SKM-1 treated with dmso at 0.1 percent for 144 hours (cell line): ENCODE results near the gene GDI2.
"Not testable (repeated sequence)": the region's sequence is repeated elsewhere in the genome, so short reads cannot be mapped to it uniquely, and the experiment has no call there.

Source experiments
- DNase-seq: peaks from one replicate; lab custom pipeline; 2025; ENCODE audit not compliant: unreplicated experiment; lab: John Stamatoyannopoulos, UW

Gene GDI2

GRCh38 chr10:5828725-5829124, 15.5 kb upstream of the GDI2 start:
- no peak for DNase-seq

DNA sequence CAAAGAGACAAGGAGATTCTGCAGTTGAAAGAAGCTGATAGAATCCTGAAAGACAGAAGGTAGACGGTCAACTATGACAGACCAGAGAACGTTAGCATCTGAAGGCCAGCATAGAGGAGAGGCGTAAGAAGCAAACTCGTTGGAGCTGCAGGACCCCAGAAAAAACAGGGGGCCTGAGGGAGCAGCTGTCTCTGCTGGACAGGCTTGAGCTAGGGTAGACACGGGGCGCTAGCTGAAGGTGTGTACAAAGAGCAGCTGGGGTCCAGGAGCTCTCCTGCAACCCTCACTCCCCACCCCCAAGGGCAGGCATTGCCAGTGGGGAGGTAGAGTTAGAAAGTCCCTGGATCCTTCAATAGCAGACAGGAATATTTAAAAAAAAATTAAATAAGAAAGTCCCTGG, 14.6 kb upstream of the GDI2 start:
- DNase-seq, result no peak

DNA sequence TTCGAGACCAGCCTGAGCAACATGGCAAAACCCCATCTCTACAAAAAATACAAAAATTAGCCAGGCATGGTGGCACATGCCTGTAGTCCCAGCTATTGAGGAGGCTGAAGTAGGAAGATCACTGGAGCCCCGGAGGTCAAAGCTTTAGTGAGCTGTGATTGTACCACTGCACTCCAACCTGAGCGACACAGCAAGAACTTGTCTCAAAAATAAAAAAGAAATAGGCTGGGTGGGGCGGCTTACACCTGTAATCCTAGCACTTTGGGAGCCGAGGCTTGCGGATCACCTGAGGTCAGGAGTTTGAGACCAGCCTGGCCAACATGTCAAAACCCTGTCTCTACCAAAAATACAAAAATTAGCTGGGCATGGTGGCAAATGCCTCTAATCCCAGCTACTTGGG, 13.3 kb upstream of the GDI2 start:
- not testable (repeated sequence) for DNase-seq

- DNase-seq, result no peak
These were observed 5.7 kb upstream of the GDI2 start for GRCh38 chr10:5818894-5819293.

- DNase-seq, result no peak
These were observed 4.8 kb upstream of the GDI2 start for GRCh38 chr10:5818048-5818331.

GRCh38 chr10:5817322-5818047, 4.3 kb upstream of the GDI2 start:
- no peak for DNase-seq

- peak; percentile 27 for DNase-seq
These were observed 2.9 kb upstream of the GDI2 start for GRCh38 chr10:5816170-5816569.

DNA sequence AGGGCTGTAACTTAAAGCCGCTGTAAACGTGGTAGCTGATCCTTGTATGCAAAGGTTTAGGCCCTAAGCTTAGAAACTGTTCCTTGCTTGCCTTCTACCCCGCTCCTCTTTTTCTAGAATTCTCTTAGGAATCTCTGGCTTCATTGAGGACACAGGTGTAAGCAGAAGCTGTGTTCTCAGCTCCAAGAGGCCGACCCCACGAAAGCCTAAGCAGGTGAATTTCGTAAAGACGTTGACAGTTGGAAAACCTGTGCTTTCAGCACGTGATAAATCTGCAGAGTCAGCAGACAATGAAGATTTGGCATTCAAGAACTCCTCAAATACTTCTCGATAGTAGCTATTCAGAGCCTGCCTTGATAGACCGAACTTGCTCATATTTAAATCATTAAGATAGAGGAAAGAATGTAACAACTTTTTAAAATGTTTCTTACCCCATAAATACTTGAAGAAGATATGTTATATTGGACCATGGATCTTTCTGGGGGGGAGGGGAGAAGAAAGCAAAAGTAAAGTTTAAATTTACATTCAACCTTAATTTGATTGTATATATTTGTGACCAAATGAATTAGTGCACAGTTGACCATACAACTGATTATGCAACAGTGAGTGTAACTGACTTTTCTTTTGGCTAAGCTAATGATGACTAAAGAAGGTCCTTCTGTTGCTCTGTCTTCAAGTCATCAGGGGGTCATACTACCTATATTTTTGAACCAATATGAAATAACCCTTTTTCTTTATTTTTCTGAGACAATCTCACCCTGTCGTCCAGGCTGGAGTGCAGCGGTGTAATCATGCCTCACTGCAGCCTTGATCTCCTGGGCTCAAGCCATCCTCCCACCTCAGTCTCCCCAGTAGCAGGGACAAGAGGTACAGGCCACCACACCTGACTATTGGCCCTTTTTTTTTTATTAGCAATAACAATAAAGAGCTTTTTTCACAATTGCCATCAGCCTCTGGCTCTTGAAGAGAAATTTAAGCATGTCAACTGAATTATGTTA, 1.2 kb upstream of the GDI2 start:
- no peak for DNase-seq

DNA sequence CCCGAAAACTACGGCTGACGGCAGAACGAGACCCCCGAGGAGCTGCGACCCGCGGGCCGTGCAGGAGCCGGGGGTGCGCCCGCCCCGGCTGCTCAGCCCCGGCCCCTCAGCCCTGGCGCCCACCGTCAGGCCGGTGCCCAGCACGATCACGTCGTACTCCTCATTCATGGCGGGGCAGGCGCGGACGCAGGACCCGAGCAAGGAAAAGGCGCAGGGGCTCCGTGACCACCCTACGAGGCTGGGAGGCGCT, 218 bp downstream of the GDI2 start:
- DNase-seq, result no peak

GRCh38 chr10:5812283-5813090, 747 bp downstream of the GDI2 start:
- no peak for DNase-seq

- no peak for DNase-seq
These were observed 1.8 kb downstream of the GDI2 start for GRCh38 chr10:5811387-5811821.

DNA sequence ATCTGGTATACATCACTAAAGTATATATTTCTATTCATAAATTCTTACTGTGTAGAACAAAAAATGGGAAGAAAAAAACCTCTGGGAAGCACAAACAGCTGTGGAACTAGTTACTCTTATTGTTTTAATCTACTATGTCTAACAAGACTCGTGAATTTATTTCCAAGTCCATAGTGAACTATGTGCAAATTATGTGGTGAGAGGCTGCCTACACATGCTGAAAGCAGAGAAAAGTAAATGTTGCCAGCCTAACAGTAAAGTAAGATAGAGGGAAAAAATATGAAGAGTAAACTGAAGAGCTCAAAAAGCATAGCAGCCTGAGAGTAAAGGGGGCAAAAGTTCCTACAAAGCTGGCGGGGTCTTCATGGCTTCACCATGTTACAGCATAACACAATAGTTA, 3.0 kb downstream of the GDI2 start:
- no peak for DNase-seq

- no peak for DNase-seq
These were observed 3.6 kb downstream of the GDI2 start for GRCh38 chr10:5809527-5810154.

DNA sequence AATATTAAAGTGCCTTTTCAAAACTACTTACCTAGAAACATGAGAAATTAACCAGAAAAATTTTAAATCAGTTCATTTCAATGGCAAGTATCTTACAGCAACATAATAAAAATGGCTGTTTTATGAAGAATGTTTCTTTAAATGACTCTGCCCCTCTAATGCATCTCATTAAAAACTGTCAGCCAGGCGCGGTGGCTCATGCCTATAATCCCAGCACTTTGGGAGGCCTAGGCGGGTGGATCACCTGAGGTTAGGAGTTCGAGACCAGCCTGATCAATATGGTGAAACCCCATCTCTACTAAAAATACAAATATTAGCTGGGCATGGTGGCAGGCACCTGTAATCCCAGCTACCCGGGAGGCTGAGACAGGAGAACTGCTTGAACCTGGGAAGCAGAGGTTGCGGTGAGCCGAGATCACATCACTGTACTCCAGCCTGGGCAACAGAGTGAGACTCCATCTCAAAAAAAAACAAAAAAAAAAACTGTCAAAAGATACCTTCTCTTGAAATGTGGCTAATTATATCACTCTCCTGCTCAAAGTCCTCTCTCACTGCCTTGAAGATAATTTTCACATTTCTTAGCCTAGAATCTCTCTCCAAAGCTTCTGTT, 4.3 kb downstream of the GDI2 start:
- DNase-seq, result not testable (repeated sequence)

DNA sequence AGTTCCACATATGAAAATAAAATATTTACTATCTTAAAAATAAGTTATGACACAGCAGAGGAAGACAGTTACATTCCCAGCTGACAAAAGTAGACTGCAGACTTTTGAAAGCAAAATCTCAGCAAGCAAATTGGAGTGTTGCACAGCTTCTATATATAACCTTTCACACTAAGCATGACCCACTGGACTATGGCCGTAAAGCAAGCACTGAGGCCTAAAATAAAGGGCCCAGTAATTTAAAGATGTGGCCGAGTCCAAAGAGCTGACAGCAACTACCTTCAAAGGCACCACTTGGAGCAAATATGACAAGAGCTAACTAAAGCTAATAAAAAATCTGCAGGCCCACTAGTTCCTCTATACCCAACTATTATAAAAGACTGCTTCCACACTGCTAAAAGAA, 6.5 kb downstream of the GDI2 start:
- DNase-seq, result no peak

GRCh38 chr10:5805711-5806110, 7.5 kb downstream of the GDI2 start:
- no peak for DNase-seq

- no peak for DNase-seq
These were observed 8.0 kb downstream of the GDI2 start for GRCh38 chr10:5805260-5805659.

DNA sequence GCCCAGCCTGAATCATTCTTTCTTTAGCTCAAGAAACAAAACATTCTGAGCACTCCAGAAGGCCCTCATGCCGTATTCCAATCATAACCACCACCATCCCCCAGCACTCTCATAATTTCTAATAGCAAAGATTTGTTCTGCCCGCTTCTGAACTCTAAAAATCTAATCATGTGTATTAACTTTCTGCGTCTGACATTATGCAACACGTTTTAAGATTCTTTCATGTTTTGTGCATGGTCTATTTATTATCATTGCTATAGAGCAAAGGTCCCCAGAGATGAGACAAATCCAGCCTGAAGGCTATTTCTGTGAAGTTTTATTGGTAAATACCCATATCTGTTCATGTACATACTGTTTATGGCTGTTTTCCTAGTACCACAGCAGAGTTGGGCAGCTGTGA, 8.8 kb downstream of the GDI2 start:
- no peak for DNase-seq

DNA sequence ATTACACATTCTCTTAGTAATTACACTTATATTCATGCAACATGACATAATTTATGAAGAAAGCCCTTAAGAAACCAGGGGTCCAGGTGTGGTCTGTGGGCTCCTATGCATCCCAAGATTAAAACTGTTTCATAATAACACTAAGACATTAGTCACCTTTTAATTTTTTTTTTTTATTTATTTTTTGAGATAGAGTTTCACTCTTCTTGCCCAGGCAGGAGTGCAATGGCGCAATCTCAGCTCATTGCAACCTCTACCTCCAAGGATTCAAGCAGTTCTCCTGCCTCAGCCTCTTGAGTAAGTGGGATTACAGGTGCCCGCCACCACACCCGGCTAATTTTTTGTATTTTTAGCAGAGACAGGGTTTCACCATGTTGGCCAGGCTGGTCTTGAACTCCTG, 12.5 kb downstream of the GDI2 start:
- no peak for DNase-seq

GRCh38 chr10:5794236-5794635, 19.0 kb downstream of the GDI2 start:
- DNase-seq, result no peak

- no peak for DNase-seq
These were observed 23.6 kb downstream of the GDI2 start for GRCh38 chr10:5789626-5790025.
